Progenitor cell of endocrine pancreas (in vitro differentiated cells): ENCODE measurements around the gene TMEM209. TPM values are rescaled to one million over a fixed set of nuclear protein-coding genes. Genes with fewer than 3 reads are reported as not detected.

ENCODE experiments used
- DNase-seq: peaks from one replicate; pipeline ENCODE4 v3.0.0; 2021; ENCODE audit warnings: low spot score; ENCODE audit not compliant: unreplicated experiment
- H3K27ac Mint-ChIP-seq: 2 replicates; pipeline ENCODE4 v1.8.0; 2021; ENCODE audit warnings: mild to moderate bottlenecking, moderate library complexity, mixed read lengths
- H3K27me3 Mint-ChIP-seq: 2 replicates; pipeline ENCODE4 v1.8.0; 2021; ENCODE audit warnings: mixed read lengths
- H3K36me3 Mint-ChIP-seq: 2 replicates; pipeline ENCODE4 v1.8.0; 2022; ENCODE audit warnings: mixed read lengths; ENCODE audit not compliant: insufficient read depth
- H3K4me1 Mint-ChIP-seq: 2 replicates; pipeline ENCODE4 v1.8.0; 2021; ENCODE audit warnings: low read depth, mixed read lengths
- H3K4me3 Mint-ChIP-seq: 2 replicates; pipeline ENCODE4 v1.8.0; 2021; ENCODE audit warnings: low read depth, mild to moderate bottlenecking, moderate library complexity, mixed read lengths
- H3K9me3 Mint-ChIP-seq: 2 replicates; pipeline ENCODE4 v1.8.0; 2021; ENCODE audit warnings: low read depth, mixed read lengths
- total RNA-seq: library from RNA; stranded (reverse); gene quantifications from 2 replicates; pipeline ENCODE4 v1.2.1, GENCODE V29; 2021
- TF ChIP-seq, protein P1 (sequence below): fragments of 200-600 bp; sonication (generic); IDR thresholded peaks from one replicate; pipeline ENCODE4 v1.5.0; 2021; ENCODE audit warnings: antibody characterized with exemption, mild to moderate bottlenecking; ENCODE audit not compliant: unreplicated experiment

The TMEM209 gene
- total RNA-seq, 1 donor from 2014 or later: 29.2 TPM

DNA sequence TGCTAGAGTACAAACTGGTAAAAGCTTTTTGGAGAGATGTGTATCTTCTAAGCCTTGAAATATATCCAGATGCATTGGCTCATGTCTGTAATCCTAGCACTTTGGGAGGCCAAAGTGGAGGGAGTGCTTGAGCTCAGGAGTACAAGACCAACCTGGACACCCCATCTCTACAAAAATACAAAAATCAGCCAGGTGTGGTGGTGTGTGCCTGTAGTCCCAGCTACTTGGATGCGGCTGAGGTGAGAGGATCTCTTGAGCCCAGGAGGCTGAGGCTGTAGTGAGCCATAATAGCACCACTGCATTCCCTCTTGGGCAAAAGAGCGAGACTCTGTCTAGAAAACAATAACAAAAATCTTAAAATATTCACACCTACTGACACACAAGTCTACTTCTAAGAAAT lies 25.6 kb downstream of the TMEM209 start:
- peaks cover 25% of the 10 kb centered on the region for H3K36me3 Mint-ChIP-seq
- no peak overlapping the region for H3K27ac Mint-ChIP-seq
- peaks cover 4% of the 10 kb centered on the region for H3K4me1 Mint-ChIP-seq
- H3K9me3 Mint-ChIP-seq: no peaks in the 10 kb centered on the region
- no peaks in the 10 kb centered on the region for H3K27me3 Mint-ChIP-seq
- DNase-seq: no peak
- TF ChIP-seq, protein P1, sequence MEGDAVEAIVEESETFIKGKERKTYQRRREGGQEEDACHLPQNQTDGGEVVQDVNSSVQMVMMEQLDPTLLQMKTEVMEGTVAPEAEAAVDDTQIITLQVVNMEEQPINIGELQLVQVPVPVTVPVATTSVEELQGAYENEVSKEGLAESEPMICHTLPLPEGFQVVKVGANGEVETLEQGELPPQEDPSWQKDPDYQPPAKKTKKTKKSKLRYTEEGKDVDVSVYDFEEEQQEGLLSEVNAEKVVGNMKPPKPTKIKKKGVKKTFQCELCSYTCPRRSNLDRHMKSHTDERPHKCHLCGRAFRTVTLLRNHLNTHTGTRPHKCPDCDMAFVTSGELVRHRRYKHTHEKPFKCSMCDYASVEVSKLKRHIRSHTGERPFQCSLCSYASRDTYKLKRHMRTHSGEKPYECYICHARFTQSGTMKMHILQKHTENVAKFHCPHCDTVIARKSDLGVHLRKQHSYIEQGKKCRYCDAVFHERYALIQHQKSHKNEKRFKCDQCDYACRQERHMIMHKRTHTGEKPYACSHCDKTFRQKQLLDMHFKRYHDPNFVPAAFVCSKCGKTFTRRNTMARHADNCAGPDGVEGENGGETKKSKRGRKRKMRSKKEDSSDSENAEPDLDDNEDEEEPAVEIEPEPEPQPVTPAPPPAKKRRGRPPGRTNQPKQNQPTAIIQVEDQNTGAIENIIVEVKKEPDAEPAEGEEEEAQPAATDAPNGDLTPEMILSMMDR: no peak
- H3K4me3 Mint-ChIP-seq: no peak overlapping the region

DNA sequence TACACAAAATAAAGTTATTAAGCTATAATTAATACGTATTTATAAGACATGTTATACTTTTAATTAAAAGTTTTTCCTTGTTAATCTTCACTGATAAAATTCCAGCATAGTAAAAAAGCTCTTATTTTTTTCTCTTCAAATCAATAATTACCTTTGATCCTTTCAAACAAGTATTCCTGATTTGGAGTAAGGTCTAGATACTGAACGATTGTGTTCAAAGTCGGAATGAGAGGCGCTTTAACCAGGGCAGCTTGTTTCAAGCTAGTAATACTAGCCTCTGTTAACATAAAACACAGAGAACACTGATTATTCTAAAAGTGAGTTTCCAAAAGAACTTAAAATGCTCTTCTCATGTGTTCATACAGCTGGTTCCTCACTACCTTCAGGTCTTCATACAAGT lies 27.0 kb downstream of the TMEM209 start:
- no peaks in the 10 kb centered on the region for H3K27me3 Mint-ChIP-seq
- H3K36me3 Mint-ChIP-seq: peaks cover 28% of the 10 kb centered on the region
- TF ChIP-seq, protein P1: no peak
- H3K9me3 Mint-ChIP-seq: no peaks in the 10 kb centered on the region
- H3K27ac Mint-ChIP-seq: no peak overlapping the region
- no peak overlapping the region for H3K4me3 Mint-ChIP-seq
- H3K4me1 Mint-ChIP-seq: peaks cover 4% of the 10 kb centered on the region
- no peak for DNase-seq

DNA sequence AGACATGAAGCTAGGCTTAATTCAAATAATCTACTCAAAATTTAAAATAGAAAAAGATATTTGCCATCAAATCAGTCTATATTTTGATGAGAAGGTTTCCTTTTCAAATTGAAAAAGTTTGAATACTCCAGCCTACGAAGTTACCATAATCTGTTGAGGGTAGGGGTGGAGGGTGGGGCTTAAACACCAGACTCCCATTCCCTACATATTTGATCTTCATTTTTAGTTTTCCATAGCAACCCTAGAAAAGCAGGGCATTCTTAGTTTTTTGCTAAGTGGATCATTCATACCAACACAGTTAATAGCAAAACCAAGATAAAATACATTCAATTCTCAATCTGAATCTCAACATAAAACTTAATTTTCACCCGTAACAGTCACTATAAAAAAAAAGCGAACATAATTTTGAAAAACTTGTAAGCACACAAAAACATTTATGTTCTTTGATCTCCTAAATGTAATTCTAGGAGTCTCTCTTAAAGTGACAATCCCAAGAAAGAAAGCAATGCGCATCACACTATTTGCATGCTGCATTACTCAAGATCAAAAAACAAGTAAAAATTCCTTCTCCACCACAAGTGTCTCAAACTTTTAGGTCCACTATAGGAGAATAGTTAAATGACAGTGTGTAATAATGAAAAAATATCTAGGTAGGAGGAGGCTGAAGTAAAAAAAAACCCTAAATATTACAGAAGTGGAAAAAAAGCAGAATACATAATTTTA lies 30.8 kb downstream of the TMEM209 start:
- H3K4me1 Mint-ChIP-seq: peaks cover 4% of the 10 kb centered on the region
- TF ChIP-seq, protein P1: no peak
- H3K36me3 Mint-ChIP-seq: peaks cover 30% of the 10 kb centered on the region
- no peak for DNase-seq
- H3K9me3 Mint-ChIP-seq: no peaks in the 10 kb centered on the region
- H3K4me3 Mint-ChIP-seq: no peak overlapping the region
- H3K27me3 Mint-ChIP-seq: no peaks in the 10 kb centered on the region
- H3K27ac Mint-ChIP-seq: no peak overlapping the region

DNA sequence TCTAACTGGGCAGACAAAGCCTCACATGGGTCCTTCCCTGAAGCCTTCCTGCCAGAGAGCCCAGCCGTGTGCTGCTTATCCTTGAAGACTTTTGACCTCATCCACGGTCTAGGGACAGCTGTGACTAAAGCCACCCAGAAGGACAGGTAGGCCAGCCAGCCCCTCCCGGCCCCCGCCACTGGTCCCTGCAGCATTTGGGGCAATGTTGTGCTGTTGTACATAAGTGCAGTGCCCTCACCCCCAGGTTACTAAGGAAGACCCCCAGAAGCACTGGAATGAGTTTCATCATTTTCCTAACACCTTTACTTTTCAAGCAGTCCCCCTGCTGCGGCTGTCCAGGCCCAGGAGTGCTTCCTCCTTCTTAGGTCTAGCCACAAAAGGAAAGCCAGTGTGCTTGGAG lies 43.0 kb downstream of the TMEM209 start:
- Mint-ChIP-seq H3K4me1 (no peaks in the 10 kb centered on the region), H3K27ac (no peak overlapping the region), H3K36me3 (peaks cover 33% of the 10 kb centered on the region), H3K4me3 (no peak overlapping the region), H3K9me3 (no peaks in the 10 kb centered on the region), H3K27me3 (no peaks in the 10 kb centered on the region)
- no peak for DNase-seq
- TF ChIP-seq, protein P1: no peak

DNA sequence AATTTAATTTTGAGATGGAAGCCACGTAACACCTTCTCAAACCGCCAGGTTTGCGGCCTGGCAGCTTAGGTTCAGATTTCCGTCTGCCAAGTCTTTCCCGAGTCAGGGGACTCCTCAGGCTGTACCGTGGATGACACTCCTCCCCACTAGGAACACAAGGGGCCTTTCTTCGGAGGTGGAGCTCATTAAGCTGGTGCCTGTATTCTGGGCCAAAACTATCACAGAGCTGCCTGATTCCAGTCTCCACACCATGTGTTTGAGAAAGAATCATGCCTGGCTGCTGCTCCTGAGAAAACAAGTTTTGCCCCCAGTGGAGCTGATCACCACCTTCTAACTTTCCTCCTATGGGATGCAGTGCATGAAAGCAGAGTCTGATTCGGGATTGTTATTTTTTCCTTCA lies 44.8 kb downstream of the TMEM209 start:
- no peak for DNase-seq
- H3K4me3 Mint-ChIP-seq: no peak overlapping the region
- TF ChIP-seq, protein P1: no peak
- no peaks in the 10 kb centered on the region for H3K9me3 Mint-ChIP-seq
- H3K36me3 Mint-ChIP-seq: peaks cover 35% of the 10 kb centered on the region
- H3K4me1 Mint-ChIP-seq: no peaks in the 10 kb centered on the region
- H3K27me3 Mint-ChIP-seq: no peaks in the 10 kb centered on the region
- H3K27ac Mint-ChIP-seq: no peak overlapping the region
